Smooth muscle cell (in vitro differentiated cells): Measurements from ENCODE around the gene NUB1. TPM values are rescaled to one million over a fixed set of nuclear protein-coding genes. Genes with fewer than 3 reads are reported as not detected.

Source experiments
- DNase-seq: peaks from one replicate; lab custom pipeline; 2025; ENCODE audit not compliant: unreplicated experiment; lab: John Stamatoyannopoulos, UW
- H2AFZ ChIP-seq: fragments of 200-600 bp; sonication (generic); 2 replicates; pipeline ENCODE4 v1.6.0; 2016; ENCODE audit warnings: antibody characterized with exemption, low read depth, mild to moderate bottlenecking
- H3F3A ChIP-seq: fragments of 200-600 bp; sonication (generic); 2 replicates; pipeline ENCODE4 v1.6.0; 2017; ENCODE audit warnings: antibody characterized with exemption, low read depth
- H3K27ac ChIP-seq: fragments of 200-600 bp; sonication (generic); 2 replicates; pipeline ENCODE4 v1.5.1; 2016; ENCODE audit warnings: low read depth, mild to moderate bottlenecking
- H3K27me3 ChIP-seq: fragments of 200-600 bp; sonication (generic); 2 replicates; pipeline ENCODE4 v1.6.1; 2016; ENCODE audit warnings: low read depth, mild to moderate bottlenecking
- H3K36me3 ChIP-seq: fragments of 200-600 bp; sonication (generic); 2 replicates; pipeline ENCODE4 v1.5.1; 2016; ENCODE audit warnings: low read depth
- H3K4me1 ChIP-seq: fragments of 200-600 bp; sonication (generic); 2 replicates; pipeline ENCODE4 v1.5.1; 2016; ENCODE audit warnings: low read depth
- H3K4me2 ChIP-seq: fragments of 200-600 bp; sonication (generic); 2 replicates; pipeline ENCODE4 v1.6.0; 2016; ENCODE audit warnings: mild to moderate bottlenecking
- H3K4me3 ChIP-seq: fragments of 200-600 bp; sonication (generic); 2 replicates; pipeline ENCODE4 v1.5.1; 2016; ENCODE audit warnings: mild to moderate bottlenecking
- H3K79me2 ChIP-seq: fragments of 200-600 bp; sonication (generic); 2 replicates; pipeline ENCODE4 v1.6.0; 2016; ENCODE audit warnings: low read depth, mild to moderate bottlenecking
- H3K9ac ChIP-seq: fragments of 200-600 bp; sonication (generic); 2 replicates; pipeline ENCODE4 v1.6.0; 2016; ENCODE audit warnings: low read depth
- H3K9me3 ChIP-seq: fragments of 200-600 bp; sonication (generic); replicated peaks from 2 replicates; pipeline ENCODE4 v1.5.1; 2016; ENCODE audit warnings: low read depth
- H4K20me1 ChIP-seq: fragments of 200-600 bp; sonication (generic); 2 replicates; pipeline ENCODE4 v1.6.0; 2016; ENCODE audit warnings: low read depth
- WGBS: methylation state at CpG from one replicate; pipeline ENCODE4 v1.1.7; 2016; ENCODE audit warnings: low lambda C conversion rate; 5-methylcytosine and 5-hydroxymethylcytosine counted together
- polyA plus RNA-seq: library from polyadenylated mRNA; unstranded; fragments of >200 nt; fragmentation: Nextera tagmentation; extraction: Ambion mirVana; gene quantifications from 2 replicates; pipeline ENCODE4 v1.2.1, GENCODE V29; 2016
- total RNA-seq: library from RNA; depleted of rRNA; stranded (reverse); fragments of >200 nt; gene quantifications from 2 replicates; pipeline ENCODE4 v1.2.3, GENCODE V29; 2014
- TF ChIP-seq, protein P1 (sequence below): fragments of 200-600 bp; sonication (generic); IDR thresholded peaks from 2 replicates; pipeline ENCODE4 v1.5.1; 2017; ENCODE audit warnings: borderline replicate concordance, mild to moderate bottlenecking, antibody characterized with exemption; ENCODE audit not compliant: insufficient read depth, poor library complexity, severe bottlenecking

The NUB1 gene
- total and polyA plus RNA-seq, 2 experiments from 2014 or later = 28.5 to 36.9 TPM

DNA sequence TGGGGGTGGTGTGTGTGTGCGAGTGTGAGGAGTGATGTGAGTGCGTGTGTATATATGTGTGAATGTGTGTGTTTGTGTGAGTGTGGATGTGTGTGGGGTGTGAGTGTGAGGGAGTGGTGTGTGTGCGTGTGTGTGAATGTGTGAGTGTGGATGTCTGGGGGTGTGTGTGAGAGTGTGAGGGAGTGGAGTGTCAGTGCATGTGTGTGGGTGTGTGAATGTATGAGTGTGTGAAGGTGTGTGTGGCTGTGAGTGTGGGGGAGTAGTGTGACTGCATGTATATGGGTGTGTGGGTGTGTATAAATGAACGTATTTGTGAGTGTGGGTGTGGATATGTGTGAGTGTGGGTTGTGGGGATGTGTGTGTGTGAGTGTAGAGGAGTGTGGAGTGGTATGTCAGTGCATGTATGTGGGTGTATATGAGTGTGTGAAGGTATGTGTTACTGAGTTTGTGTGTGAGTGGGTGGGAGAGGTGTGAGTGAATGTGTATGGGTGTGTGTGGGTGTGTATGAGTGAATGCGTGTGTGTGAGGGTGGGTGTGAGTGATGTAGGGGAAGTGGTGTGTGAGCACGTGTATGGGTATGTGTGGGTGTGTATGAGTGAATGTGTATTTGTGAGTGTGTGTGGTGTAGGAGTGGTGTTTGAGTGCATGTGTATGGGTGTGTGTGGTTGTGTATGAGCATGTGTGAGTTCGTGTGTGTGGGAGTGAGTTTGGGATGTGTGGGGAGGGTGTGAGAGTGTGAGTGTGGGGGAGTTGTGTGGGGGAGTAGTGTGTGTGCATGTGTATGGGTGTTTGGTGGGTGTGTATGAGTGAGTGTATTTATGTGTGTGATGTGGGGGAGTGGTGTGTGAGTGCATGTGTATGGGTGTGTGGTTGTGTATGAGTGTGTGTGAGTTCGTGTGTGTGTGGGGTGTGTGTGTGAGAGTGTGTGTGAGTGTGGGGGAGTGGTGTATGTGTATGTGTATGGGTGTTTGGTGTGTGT lies 28.5 kb upstream of the NUB1 start:
- Histone ChIP-seq H3F3A (peaks cover 5% of the 10 kb centered on the region), H4K20me1 (no peaks in the 10 kb centered on the region), H3K9me3 (no peaks in the 10 kb centered on the region), H3K79me2 (no peaks in the 10 kb centered on the region), H2AFZ (no peak overlapping the region), H3K4me2 (no peak overlapping the region), H3K4me1 (no peaks in the 10 kb centered on the region), H3K27ac (no peak overlapping the region), H3K9ac (no peak overlapping the region), H3K27me3 (no peaks in the 10 kb centered on the region), H3K36me3 (no peaks in the 10 kb centered on the region), H3K4me3 (no peak overlapping the region)
- no peak for DNase-seq
- 96% methylated on average over 8 of the region's 8 CpGs for WGBS
- TF ChIP-seq, protein P1, sequence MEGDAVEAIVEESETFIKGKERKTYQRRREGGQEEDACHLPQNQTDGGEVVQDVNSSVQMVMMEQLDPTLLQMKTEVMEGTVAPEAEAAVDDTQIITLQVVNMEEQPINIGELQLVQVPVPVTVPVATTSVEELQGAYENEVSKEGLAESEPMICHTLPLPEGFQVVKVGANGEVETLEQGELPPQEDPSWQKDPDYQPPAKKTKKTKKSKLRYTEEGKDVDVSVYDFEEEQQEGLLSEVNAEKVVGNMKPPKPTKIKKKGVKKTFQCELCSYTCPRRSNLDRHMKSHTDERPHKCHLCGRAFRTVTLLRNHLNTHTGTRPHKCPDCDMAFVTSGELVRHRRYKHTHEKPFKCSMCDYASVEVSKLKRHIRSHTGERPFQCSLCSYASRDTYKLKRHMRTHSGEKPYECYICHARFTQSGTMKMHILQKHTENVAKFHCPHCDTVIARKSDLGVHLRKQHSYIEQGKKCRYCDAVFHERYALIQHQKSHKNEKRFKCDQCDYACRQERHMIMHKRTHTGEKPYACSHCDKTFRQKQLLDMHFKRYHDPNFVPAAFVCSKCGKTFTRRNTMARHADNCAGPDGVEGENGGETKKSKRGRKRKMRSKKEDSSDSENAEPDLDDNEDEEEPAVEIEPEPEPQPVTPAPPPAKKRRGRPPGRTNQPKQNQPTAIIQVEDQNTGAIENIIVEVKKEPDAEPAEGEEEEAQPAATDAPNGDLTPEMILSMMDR = no peak

DNA sequence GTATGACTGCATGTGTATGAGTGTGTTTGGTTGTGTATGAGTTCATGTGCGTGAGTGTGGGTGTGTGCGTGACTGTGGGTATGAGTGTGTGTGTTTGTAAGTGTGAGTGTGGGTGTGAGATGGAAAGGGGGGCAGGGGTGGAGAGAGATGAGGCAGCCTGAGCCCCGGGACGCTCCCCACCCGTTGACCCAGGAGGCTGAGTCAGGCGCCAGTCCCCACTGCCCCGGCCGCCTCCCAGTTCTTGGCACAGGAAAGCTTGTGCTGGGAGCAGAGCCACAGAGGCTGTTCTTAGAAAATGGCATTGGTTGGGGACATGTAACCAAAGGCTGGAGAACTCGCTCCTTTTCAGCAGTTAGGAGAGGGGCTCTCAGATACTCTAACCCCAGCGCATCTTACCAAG lies 27.8 kb upstream of the NUB1 start:
- no peak for DNase-seq
- H3K4me1 ChIP-seq = no peaks in the 10 kb centered on the region

DNA sequence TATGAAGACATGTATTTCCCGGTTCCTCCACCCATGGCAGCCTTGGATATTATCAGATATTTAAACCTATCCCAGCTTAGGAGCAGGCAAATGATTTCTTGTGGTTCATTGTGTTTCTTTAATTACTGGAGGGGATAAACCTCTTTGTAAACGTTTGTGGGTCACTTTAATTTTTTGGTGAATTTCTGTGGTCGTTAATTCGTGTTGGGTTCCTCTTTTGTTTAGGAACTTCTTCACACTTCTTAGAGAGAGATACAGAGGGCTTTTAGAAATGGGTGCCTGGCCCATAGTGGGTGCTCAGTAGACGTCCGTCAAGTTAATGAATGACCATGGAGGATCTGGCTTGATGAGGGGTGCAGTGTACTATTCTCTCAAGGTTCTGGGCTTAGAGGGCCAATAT lies 27.2 kb upstream of the NUB1 start:
- H3K4me2 ChIP-seq = no peak overlapping the region
- H3K9me3 ChIP-seq = no peaks in the 10 kb centered on the region
- H2AFZ ChIP-seq = no peak overlapping the region
- H3K4me3 ChIP-seq = no peak overlapping the region
- no peaks in the 10 kb centered on the region for H4K20me1 ChIP-seq
- no peak for DNase-seq
- WGBS = 76% methylated on average over 6 of the region's 6 CpGs
- H3K27ac ChIP-seq = no peak overlapping the region
- TF ChIP-seq, protein P1 = no peak
- H3F3A ChIP-seq = peaks cover 5% of the 10 kb centered on the region
- H3K9ac ChIP-seq = no peak overlapping the region
- H3K79me2 ChIP-seq = no peaks in the 10 kb centered on the region
- H3K36me3 ChIP-seq = no peaks in the 10 kb centered on the region
- no peaks in the 10 kb centered on the region for H3K4me1 ChIP-seq
- no peaks in the 10 kb centered on the region for H3K27me3 ChIP-seq

More for the DNA sequence above, 27.8 kb upstream of the NUB1 start:
- H3K9me3 ChIP-seq = no peaks in the 10 kb centered on the region
- H3K4me2 ChIP-seq = no peak overlapping the region
- no peaks in the 10 kb centered on the region for H4K20me1 ChIP-seq
- H3F3A ChIP-seq = peaks cover 5% of the 10 kb centered on the region
- H3K36me3 ChIP-seq = no peaks in the 10 kb centered on the region
- no peak overlapping the region for H2AFZ ChIP-seq
- H3K79me2 ChIP-seq = no peaks in the 10 kb centered on the region
- 66% methylated on average over 9 of the region's 10 CpGs for WGBS
- no peak overlapping the region for H3K27ac ChIP-seq
- H3K27me3 ChIP-seq = no peaks in the 10 kb centered on the region
- no peak overlapping the region for H3K9ac ChIP-seq
- TF ChIP-seq, protein P1 = no peak
- no peak overlapping the region for H3K4me3 ChIP-seq
